ENCODE results near the gene HPCAL1. TPM values are rescaled to one million over a fixed set of nuclear protein-coding genes. Genes with fewer than 3 reads are reported as not detected.

HPCAL1 gene
- total and polyA plus RNA-seq, 2 of the 8 experiments (the other 6 are each of a cell fraction or from before 2014, with no cell fraction given): 5.8 to 8.6 TPM

GRCh38 chr2:10305715-10306114, 3.0 kb downstream of the HPCAL1 start (continued):
- TF ChIP-seq ASH2L (IDR thresholded peaks at IDR 0.05; ENCODE audit: low read length): no peak
- no peak for TF ChIP-seq POLR2AphosphoS5 (IDR thresholded peaks at IDR 0.05; ENCODE audit: low read depth, low read length)
- no peak for TF ChIP-seq KDM5A (IDR thresholded peaks at IDR 0.05; ENCODE audit: low read length)
- no peak for TF ChIP-seq SIRT6 (IDR thresholded peaks at IDR 0.05; ENCODE audit: low read length)
